Endothelial cell (in vitro differentiated cells): ENCODE results near the gene EIF3K. TPM values are rescaled to one million over a fixed set of nuclear protein-coding genes. Genes with fewer than 3 reads are reported as not detected.

ENCODE experiments used
- DNase-seq: peaks from one replicate; pipeline ENCODE4 v3.0.0; 2021; ENCODE audit warnings: low spot score
- H3K27ac Mint-ChIP-seq: one replicate; pipeline ENCODE4 v1.8.0; 2021; ENCODE audit warnings: mixed read lengths, inconsistent platforms; ENCODE audit not compliant: unreplicated experiment
- H3K27me3 Mint-ChIP-seq: one replicate; pipeline ENCODE4 v1.8.0; 2021; ENCODE audit warnings: mild to moderate bottlenecking, moderate library complexity, mixed read lengths, inconsistent platforms; ENCODE audit not compliant: unreplicated experiment
- H3K36me3 Mint-ChIP-seq: one replicate; pipeline ENCODE4 v1.8.0; 2021; ENCODE audit warnings: mild to moderate bottlenecking, low read depth, mixed read lengths, inconsistent platforms; ENCODE audit not compliant: unreplicated experiment
- H3K4me1 Mint-ChIP-seq: one replicate; pipeline ENCODE4 v1.8.0; 2021; ENCODE audit warnings: mild to moderate bottlenecking, mixed read lengths, inconsistent platforms; ENCODE audit not compliant: unreplicated experiment
- H3K4me3 Mint-ChIP-seq: one replicate; pipeline ENCODE4 v1.8.0; 2021; ENCODE audit warnings: mild to moderate bottlenecking, mixed read lengths, inconsistent platforms; ENCODE audit not compliant: unreplicated experiment
- H3K9me3 Mint-ChIP-seq: one replicate; pipeline ENCODE4 v1.8.0; 2021; ENCODE audit warnings: mixed read lengths, inconsistent platforms; ENCODE audit not compliant: unreplicated experiment
- total RNA-seq: library from RNA; stranded (reverse); fragmentation: NEBNext Ultra II Directional; extraction: Animal tissue kit (Norgen Biotek cat#: 25700); gene quantifications from one replicate; pipeline ENCODE4 v1.2.1, GENCODE V29; 2021; ENCODE audit not compliant: unreplicated experiment
- TF ChIP-seq, protein P1 (sequence below): fragments of 200-600 bp; sonication (generic); IDR thresholded peaks from one replicate; pipeline ENCODE4 v1.5.0; 2021; ENCODE audit warnings: antibody characterized with exemption; ENCODE audit not compliant: unreplicated experiment

Gene EIF3K
- total RNA-seq, 1 donor from 2014 or later: 469 TPM

DNA sequence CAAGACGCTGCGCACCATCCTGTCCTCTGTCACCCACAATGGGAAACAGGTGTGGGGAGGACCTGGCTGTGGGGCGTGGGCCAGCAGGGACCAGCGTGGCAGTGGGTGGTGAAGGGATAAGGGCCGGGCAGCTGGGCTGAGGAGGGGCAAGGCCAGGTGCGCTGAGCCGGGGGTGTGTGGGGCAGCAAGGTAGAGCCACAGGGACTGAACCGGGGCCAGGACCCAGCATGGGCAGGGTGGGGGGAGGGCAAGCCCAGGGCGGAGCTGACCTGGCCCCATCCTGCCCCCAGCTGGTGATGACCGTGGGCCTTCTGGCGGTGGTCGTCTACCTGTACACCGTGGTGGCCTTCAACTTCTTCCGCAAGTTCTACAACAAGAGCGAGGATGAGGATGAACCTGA is 38.9 kb upstream of the EIF3K start:
- no peaks in the 10 kb centered on the region for H3K36me3 Mint-ChIP-seq
- no peak overlapping the region for H3K4me3 Mint-ChIP-seq
- H3K9me3 Mint-ChIP-seq: no peaks in the 10 kb centered on the region
- no peak for DNase-seq
- TF ChIP-seq, protein P1, sequence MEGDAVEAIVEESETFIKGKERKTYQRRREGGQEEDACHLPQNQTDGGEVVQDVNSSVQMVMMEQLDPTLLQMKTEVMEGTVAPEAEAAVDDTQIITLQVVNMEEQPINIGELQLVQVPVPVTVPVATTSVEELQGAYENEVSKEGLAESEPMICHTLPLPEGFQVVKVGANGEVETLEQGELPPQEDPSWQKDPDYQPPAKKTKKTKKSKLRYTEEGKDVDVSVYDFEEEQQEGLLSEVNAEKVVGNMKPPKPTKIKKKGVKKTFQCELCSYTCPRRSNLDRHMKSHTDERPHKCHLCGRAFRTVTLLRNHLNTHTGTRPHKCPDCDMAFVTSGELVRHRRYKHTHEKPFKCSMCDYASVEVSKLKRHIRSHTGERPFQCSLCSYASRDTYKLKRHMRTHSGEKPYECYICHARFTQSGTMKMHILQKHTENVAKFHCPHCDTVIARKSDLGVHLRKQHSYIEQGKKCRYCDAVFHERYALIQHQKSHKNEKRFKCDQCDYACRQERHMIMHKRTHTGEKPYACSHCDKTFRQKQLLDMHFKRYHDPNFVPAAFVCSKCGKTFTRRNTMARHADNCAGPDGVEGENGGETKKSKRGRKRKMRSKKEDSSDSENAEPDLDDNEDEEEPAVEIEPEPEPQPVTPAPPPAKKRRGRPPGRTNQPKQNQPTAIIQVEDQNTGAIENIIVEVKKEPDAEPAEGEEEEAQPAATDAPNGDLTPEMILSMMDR: no peak
- H3K27ac Mint-ChIP-seq: no peak overlapping the region
- H3K27me3 Mint-ChIP-seq: peaks cover 3% of the 10 kb centered on the region
- H3K4me1 Mint-ChIP-seq: no peaks in the 10 kb centered on the region

DNA sequence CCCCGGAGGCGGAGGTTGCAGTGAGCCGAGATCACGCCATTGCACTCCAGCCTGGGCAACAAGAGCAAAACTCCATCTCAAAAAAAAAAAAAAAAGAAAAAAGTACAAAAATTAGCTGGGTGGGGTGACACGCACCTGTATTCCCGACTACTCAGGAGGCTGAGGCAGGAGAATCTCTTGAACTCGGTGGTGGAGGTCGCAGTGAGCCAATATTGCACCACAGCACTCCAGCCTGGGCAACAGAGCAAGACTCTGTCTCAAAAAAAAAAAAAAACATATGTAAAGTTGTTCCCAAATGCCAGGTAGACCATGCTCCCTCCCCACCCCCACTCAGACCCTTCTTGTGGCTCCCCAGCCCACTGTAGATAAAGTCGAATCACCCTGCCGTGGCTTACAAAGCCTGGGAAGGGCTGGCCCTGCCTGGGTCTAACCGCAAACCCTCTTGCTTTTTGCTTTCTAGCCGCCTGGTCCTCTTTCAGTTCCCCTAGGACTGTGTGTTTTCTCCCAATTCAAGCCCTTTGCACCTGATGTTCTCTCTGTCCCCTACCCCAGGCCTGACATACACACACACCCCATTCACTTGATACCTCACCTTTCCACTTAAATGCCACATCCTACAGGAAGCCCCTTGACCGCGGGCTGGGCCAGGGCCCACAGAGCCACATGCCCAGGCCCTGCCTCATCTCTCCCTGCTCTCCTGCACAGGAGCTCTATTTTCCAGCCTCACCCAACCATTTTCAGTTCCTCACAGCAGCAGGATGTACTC is 35.6 kb upstream of the EIF3K start:
- no peaks in the 10 kb centered on the region for H3K4me1 Mint-ChIP-seq
- TF ChIP-seq, protein P1: no peak
- no peaks in the 10 kb centered on the region for H3K9me3 Mint-ChIP-seq
- peak overlapping the region; percentile 45 for H3K27ac Mint-ChIP-seq
- peaks cover 7% of the 10 kb centered on the region for H3K36me3 Mint-ChIP-seq
- DNase-seq: no peak
- peaks cover 3% of the 10 kb centered on the region for H3K27me3 Mint-ChIP-seq
- no peak overlapping the region for H3K4me3 Mint-ChIP-seq

DNA sequence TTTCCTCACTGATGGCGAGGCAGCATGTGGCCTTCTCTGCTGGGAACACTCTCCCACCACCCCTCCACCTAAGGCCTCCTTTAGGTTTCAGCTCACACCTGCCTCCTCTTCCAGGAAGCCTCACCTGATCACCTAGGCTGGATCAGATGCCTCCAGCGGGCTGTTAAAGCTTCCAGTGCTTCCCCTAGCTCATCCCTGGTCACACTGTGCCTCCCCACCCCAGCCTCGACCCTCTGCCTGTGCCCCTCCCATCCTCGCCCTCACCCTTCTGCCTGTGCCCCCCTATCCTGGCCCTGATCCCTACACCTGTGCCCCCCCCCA is 35.0 kb upstream of the EIF3K start:
- Mint-ChIP-seq H3K4me1 (no peaks in the 10 kb centered on the region), H3K4me3 (no peak overlapping the region), H3K36me3 (peaks cover 7% of the 10 kb centered on the region), H3K27me3 (peaks cover 3% of the 10 kb centered on the region), H3K27ac (peak overlapping the region; percentile 45), H3K9me3 (no peaks in the 10 kb centered on the region)
- DNase-seq: no peak
- TF ChIP-seq, protein P1: no peak

DNA sequence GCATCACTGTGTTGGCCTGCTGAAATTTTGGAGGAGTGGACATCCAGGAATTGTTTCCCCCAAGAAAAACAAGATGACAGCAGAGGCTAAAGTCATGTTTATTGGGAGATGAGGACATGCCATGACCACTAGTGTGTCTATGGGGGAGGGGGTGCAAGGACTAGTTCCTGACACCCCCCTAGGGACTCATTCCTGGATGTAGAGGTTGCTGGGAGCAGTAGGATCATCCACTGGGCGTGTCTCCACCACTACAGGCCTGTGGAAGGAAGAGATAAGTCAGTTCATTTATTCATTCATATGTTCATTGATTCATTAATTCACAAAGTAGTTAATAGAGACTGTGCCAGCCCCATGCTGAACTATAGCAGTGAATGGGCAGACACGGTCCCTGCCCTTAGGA is 31.4 kb upstream of the EIF3K start:
- Mint-ChIP-seq H3K4me1 (no peaks in the 10 kb centered on the region), H3K4me3 (no peak overlapping the region), H3K36me3 (peaks cover 7% of the 10 kb centered on the region), H3K27ac (no peak overlapping the region), H3K9me3 (no peaks in the 10 kb centered on the region), H3K27me3 (peaks cover 3% of the 10 kb centered on the region)
- no peak for DNase-seq
- TF ChIP-seq, protein P1: no peak

DNA sequence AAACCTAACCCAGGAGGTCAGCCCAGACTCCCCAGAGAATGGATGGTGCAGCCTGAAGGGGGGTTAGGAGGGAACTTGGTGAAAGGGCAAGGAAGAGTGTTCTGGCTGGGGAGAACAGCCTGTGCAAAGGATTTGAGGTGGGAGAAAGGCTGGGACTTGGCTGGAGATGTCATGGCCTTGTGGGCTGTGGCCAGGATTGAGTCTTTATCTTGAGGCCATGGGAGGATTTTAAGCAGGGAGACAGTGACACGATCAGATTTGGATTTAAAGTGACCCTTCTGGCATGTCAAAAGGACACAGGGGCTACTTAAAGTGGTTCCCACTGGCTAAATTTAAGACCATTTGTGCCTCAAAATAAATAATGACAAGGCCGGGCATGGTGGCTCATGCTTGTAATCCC is 30.9 kb upstream of the EIF3K start:
- no peak for DNase-seq
- no peak overlapping the region for H3K4me3 Mint-ChIP-seq
- no peak overlapping the region for H3K27ac Mint-ChIP-seq
- peaks cover 3% of the 10 kb centered on the region for H3K27me3 Mint-ChIP-seq
- no peaks in the 10 kb centered on the region for H3K9me3 Mint-ChIP-seq
- H3K4me1 Mint-ChIP-seq: no peaks in the 10 kb centered on the region
- H3K36me3 Mint-ChIP-seq: peaks cover 7% of the 10 kb centered on the region
- TF ChIP-seq, protein P1: no peak
